ENCODE measurements around the gene IL15RA.
"Not testable (repeated sequence)": the region's sequence is repeated elsewhere in the genome, so short reads cannot be mapped to it uniquely, and the experiment has no call there.

The IL15RA gene

DNA sequence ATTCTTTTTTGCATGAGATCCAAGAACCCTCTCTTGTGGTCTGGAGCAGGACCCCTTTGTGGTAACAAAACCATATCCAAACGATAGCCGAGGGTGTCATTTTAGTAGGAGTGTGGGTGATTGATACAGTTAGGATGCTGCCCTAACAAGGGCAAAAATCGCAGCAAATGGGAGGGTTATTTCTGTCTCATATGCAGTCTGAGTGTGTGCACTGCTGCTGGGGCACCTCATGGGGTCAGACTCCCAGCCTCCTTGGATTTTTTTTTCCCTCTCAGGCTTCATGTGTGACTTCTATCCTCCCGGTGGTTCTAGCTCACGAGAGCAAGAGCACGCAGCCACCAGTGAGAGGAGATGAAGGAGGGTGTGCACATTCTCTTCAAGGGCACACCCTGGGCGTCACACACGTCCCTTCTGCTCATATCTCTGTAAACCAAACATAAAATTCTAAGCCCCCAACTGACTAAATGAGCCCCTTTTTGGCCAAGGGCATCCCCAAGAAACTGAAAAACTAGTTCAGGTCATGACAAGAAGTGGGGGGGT lies 28.6 kb upstream of the IL15RA start:
- DNase-seq: no peak

DNA sequence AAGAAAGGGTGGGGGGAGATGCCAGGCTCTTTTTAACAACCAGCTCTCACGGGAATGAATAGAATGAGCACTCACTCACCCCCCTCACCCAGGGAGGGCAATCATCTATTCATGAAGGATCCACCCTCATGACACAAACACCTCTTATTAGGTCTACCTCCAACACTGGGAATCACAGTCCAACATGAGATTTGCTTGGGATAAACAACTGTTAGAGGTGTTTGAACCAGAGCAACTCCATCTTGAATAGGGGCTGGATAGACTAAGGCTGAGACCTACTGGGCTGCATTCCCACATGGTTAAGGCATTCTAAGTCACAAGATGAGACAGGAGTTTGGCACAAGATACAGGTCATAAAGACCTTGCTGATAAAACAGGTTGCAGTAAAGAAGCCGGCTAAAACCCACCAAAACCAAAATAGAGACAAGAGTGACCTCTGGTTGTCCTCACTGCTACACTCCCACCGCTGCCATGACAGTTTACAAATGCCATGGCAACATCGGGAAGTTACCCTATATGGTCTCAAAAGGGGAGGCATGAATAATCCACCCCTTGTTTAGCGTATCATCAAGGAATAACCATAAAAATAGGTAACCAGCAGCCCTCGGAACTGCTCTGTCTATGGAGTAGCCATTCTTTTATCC lies 27.9 kb upstream of the IL15RA start:
- not testable (repeated sequence) for DNase-seq

DNA sequence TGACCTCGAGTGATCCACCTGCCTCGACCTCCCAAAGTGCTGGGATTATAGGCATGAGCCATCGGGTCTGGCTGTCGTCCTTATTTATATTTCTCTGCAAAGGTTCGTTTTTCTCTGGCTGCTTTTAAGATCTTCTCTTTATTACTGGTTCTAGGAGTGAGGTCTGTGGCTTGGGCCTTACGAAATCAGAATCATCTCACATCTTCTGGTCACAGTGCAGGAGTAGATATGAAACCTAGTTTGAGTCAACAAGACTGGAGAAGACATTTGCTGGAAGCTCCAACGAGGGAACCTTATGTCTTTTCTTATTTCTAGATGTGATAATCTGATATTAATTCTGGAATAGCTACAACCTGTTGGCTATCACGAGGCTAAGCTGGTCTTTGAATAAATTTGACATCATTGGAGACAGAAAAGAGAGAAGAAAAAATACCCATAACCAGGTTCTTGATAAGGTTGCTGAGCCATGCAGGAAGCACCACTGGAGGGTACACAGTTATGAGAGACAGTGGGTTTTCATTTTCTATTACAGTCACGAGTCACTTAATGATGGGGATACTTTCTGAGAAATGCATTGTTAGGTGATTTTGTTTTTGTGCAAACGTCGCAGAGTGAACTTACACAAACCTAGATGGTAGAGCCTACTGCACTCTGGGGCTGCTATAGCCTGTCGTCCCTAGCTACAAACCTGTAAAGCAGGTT lies 25.6 kb upstream of the IL15RA start:
- DNase-seq: no peak

- DNase-seq: no peak
These were observed 22.3 kb upstream of the IL15RA start for GRCh38 chr10:5999440-6000165.

- no peak for DNase-seq
These were observed 19.4 kb upstream of the IL15RA start for GRCh38 chr10:5996696-5997095.

DNA sequence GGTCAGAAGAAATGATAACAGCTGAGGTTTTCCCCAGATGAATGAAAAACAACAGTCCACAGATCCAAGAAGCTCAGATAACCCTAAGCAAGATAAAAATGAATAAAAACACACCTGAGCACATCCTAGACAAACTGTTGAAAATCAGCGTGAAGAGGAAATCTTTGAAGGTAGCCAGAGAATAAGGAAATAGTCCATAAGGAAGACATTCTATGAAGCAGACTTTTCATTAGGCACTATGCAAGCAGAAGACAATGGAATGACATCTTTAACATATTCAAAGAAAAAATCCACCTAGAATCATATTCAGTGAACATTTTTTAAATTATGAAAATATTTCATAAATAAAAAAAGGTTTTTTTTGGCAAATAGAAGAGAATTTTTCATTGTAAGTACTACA lies 15.1 kb upstream of the IL15RA start:
- DNase-seq: no peak

DNA sequence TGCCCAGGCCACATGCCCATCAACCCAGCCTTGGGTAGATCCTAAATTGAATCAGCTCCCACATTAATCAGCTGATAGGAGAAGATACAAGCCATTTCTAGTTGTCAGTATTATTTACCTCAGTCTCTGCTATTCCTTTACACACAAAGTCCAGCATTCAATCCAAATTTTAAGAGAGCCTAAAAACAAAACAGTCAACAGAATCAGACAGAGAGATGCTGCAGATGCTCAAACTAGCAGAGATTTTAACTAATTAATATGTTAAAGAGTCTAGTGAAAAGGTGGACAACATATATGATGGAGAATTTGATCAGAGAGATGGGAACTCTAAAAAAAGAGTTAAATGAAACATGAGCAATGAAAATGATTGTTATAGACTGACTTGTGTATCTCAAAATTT lies 14.4 kb upstream of the IL15RA start:
- DNase-seq: no peak

DNA sequence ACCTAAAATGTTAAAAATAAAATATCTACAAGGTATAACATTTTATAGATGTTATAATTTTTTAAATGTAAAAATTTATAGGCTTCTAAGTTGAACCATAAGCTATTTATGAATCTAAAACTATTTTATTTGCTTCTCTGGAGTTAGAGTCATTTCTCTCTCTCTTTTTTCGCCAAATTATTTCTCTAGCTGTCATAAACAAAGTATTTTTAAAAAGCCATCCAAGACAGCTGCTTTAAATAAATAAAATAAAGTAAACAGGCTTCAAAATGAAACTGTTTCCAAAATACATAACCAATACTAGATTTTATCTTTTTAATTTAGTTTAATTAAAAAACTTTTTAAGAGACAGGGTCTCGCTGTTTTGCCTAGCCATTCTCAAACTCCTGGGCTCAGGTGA lies 12.4 kb upstream of the IL15RA start:
- no peak for DNase-seq

DNA sequence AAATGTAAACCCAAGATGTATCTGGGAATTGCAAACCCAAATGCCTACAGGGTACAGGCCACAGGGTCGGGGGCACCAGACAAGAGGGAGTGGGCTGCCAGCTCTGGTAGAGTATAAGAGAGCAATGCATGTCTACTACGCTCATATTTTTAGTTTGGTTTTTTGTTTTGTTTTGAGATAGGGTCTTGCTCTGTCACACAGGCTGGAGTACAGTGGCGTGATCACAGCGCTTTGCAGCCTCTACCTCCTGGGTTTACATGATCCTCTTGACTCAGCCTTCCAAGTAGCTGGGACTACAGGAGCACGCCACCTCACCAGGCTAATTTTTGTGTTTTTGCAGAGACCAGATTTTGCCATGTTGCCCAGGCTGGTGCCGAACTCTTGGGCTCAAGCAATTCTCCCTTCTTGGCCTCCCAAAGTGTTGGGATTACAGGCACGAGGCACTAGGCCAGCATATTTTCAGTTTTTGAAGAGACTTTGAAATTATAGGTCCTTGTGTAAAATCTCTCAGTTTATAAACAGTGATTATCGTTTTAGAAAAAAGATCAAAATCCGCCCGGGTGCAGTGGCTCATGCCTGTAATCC lies 11.1 kb upstream of the IL15RA start:
- DNase-seq: no peak

- DNase-seq: no peak
These were observed 10.4 kb upstream of the IL15RA start for GRCh38 chr10:5987747-5988146.

DNA sequence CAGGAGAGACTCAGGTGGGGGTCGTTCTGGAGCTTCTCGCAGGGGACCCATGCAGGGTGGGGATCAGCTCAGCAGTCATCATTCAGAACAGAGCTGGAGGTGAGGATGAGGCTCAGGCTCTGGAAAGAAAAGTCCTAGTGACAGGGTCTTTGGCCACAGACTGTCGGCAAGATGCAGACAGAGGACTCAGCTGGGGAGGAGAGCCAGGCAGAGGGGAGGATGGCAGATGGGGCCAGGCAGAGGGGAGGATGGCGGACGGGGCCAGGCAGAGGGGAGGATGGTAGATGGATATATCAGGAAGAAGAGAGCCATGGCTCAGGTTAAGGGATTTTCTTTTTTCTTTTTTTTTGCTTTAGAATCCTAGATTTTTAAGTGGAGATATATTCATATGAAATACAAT lies 7.7 kb upstream of the IL15RA start:
- DNase-seq: no peak

- no peak for DNase-seq
These were observed 6.4 kb upstream of the IL15RA start for GRCh38 chr10:5983774-5984173.

- no peak for DNase-seq
These were observed 4.2 kb upstream of the IL15RA start for GRCh38 chr10:5981529-5981928.

DNA sequence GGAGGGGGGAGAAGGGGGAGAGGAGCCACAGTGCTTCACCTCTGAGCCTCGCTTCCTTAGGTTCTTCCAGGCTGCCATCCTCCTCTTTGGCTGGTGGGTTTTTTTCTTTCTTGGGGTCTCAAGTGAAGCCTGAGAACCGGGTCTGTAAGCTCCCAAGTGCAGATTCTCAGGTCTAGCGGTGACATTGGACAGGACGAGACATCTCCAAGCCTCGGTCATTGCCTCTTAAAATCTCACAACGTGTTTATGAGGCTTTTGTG lies 817 bp upstream of the IL15RA start:
- no peak for DNase-seq

- DNase-seq: peak; percentile 29
These were observed 552 bp downstream of the IL15RA start for GRCh38 chr10:5976512-5977470.

GRCh38 chr10:5975641-5976473 lies 1.5 kb downstream of the IL15RA start:
- peak; percentile 59 for DNase-seq

- no peak for DNase-seq
These were observed 4.3 kb downstream of the IL15RA start for GRCh38 chr10:5973069-5973468.

DNA sequence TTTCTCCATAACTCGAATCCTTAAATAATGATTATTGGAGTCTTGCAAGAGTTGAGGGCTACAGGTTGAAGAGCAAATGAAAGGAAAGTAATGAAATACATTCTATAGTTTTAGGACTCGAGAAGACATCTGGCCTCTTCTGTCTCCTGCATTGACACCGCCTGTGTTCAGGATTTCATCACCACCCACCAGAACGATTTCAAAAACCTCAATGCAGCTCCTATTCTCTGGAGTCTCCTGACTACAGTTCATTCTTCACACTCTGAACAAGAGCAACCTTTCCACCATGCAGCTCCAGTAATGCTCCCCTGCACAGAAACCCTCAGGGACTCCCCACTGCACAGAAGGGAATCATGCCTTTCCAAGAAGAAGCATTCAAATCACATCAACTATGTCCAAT lies 5.5 kb downstream of the IL15RA start:
- no peak for DNase-seq

GRCh38 chr10:5971315-5971832 lies 6.0 kb downstream of the IL15RA start:
- no peak for DNase-seq

- DNase-seq: no peak
These were observed 6.8 kb downstream of the IL15RA start for GRCh38 chr10:5970527-5970926.

DNA sequence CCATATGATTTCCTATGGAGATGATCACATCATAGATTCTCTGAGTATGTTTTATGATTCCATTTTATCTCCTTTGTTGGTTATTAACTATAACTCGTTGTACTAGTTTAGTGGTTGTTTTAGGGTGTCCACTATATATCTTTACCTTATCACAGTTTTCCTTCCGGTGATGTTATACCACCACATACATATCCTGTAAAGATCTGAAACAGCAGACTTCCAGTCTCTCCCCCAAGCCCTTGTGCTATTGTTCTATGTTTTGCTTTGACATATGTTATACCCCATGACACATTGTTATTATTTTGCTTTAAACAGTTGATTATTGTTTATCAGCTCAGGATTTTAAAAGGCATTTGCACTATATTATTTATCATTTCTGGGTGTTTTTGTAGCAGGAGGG lies 7.3 kb downstream of the IL15RA start:
- DNase-seq: no peak

All from central memory CD4-positive, alpha-beta T cell (primary cell).